NCI-H345 treated with DMSO at 0.1 percent for 48 hours (cell line): ENCODE measurements around the gene HS2ST1.
A peak's percentile ranks its signal among the peaks of the same experiment; 100 is the strongest.
"Not testable (repeated sequence)": the region's sequence is repeated elsewhere in the genome, so short reads cannot be mapped to it uniquely, and the experiment has no call there.

Source experiments
- DNase-seq: peaks from one replicate; lab custom pipeline; 2025; ENCODE audit not compliant: unreplicated experiment; lab: John Stamatoyannopoulos, UW

Gene HS2ST1

DNA sequence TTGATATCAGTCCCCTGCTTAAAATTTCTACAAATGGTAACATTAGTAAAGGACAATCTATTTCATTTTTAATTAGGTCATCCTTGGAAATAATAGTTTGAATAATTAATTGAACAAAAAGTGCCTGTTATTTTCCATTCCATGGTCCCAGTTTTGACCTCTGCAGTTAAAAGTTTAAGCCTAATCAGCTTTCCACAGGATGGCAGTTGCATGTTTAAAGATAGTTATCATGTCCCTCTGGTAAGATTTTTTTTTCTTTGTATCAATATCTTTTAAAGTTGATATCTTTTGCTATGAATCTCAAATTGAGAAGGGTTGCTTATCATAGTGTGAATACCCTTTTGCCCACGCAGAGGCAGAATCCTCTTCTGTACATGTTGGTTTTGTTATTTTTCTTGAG, 90.4 kb downstream of the HS2ST1 start:
- DNase-seq: no peak

DNA sequence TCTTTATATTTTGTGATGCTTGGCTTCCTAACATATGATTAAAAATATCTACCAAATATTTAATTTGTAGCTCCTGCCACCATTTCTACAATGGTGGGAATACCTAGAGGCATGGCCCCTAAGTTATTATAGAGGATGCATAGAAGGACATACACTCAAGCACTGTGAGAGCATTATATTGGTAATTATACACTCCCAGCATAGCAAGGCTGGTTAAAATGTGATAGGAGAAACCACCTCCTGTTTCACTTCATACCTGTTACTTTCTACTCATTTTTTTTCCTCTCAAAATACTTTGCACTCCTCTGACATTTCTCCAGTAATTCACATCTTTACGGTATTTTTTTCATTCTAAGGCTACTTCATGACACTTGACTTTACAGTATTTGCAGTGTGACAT, 92.9 kb downstream of the HS2ST1 start:
- no peak for DNase-seq

DNA sequence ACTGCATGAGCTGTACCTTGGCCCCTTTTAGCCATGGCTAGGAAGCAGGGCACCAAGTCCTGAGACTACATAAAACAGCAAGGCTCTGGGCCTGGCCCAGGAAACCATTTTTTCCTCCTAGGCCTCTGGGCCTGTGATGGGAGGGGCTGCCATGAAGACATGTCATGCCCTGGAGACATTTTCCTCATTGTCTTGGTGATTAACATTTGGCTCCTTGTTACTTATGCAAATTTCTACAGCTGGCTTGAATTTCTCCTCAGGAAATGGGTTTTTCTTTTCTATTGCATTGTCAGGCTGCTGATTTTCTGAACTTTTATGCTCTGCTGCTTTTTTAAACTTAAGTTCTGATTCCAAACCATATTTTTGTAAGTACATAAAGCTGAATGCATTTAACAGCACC, 99.0 kb downstream of the HS2ST1 start:
- not testable (repeated sequence) for DNase-seq

DNA sequence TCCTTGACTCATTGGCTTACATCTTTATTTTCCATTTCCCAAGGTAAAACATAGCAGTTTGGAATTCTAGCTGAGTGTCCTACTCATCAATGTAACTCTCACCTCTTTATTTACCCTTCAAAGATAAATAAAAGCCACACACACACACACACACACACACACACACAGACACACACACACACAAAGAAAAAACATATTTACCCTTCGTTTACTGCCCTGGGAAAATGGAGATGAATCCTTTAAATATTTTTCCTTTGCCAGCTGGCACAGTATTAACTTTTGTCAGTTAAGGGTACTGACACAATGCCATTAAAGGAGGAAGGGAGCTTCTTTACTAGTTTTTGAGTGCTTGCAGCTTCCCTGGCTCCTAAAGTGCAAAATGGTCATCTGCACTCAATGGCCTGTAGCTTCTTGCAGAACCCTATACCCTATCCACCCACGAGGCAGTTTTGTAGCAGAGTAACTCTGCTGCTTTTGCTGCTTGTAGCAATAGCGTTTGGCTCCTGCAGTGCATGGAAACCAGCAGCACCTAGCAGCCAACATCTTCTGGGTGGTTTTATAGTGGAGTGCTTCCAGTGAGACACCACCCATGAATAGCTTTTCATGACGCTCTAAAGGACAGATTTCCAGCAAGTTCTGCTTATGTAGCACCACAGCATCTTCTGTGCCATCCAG, 103.7 kb downstream of the HS2ST1 start:
- no peak for DNase-seq

DNA sequence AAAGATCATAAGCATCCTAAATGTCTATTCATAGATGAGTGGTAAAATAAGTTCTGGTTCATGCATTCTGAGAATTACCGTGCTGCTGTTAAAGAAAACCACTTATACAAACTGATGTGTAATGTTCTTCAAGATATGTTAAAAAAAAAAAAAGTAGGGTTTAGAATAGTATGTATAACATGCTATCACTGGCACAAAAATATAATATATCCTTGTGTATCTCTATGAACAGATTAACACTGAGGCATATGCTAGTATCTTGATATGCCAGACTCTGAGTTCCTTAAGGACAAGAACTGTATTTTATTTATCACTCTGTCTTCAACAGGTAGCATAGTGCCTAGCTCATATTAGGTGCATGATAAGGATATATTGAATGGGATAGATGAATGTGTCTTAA, 108.9 kb downstream of the HS2ST1 start:
- no peak for DNase-seq

DNA sequence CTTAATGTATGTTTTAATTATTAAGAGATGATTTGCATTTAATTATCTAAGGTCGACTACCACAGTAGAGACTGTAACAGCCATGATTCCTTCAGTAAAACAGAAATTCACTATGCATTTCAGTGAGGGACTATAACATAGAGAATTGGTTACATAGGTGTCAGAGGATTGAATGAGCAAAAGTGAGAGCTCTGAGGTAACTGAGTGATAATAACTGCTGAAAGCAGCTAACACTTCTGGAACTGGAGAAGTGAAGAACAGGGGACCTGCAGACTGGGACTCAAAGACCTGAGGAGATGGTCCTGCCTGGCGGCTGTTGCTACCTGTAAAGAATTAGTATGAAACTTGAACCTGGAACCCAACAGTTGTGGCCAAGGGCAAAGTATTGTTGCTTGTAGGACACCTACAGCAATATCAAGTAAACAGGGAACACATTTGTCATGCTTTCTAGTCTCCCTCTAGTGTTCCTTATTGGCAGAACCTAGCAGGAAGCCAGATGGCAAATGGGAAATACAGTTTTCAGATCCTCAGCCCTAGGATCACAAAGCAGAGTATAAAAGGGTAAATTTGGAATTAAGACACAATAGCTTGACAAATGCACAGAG, 110.6 kb downstream of the HS2ST1 start:
- DNase-seq: peak; percentile 42

DNA sequence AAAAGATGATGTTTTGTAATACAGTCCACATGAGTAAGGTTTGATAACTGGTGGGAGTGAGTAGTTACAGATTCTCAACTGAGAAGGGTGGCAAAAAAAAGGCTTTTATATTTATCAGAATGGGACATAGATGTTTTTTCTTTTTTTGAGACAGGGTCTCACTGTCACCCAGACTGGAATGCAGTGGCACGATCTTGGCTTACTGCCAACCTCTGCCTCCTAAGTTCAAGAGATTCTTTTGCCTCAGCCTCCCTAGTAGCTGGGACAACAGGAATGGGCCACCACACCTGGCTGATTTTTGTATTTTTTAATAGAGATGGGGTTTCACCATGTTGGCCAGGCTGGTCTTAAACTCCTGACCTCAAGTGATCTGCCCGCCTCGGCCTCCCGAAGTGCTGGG, 113.1 kb downstream of the HS2ST1 start:
- not testable (repeated sequence) for DNase-seq

DNA sequence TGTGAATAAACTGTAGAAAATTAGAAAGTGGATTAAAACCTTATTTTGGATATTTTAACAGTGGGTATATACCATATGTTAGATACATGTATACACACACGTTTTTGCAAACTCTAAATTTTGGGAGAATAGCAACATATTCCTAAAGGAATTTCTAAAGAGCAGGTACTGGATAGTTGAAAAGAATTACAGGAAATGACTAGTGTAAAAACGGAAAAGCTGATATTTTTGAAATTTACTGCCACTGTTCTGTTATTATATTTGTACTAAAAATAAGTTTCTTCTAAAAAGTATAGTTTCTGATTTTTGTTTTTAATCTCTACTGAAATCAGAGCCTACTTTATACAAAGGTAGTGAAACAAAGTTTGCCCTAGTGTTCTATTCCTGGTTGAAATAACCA, 114.1 kb downstream of the HS2ST1 start:
- DNase-seq: no peak

DNA sequence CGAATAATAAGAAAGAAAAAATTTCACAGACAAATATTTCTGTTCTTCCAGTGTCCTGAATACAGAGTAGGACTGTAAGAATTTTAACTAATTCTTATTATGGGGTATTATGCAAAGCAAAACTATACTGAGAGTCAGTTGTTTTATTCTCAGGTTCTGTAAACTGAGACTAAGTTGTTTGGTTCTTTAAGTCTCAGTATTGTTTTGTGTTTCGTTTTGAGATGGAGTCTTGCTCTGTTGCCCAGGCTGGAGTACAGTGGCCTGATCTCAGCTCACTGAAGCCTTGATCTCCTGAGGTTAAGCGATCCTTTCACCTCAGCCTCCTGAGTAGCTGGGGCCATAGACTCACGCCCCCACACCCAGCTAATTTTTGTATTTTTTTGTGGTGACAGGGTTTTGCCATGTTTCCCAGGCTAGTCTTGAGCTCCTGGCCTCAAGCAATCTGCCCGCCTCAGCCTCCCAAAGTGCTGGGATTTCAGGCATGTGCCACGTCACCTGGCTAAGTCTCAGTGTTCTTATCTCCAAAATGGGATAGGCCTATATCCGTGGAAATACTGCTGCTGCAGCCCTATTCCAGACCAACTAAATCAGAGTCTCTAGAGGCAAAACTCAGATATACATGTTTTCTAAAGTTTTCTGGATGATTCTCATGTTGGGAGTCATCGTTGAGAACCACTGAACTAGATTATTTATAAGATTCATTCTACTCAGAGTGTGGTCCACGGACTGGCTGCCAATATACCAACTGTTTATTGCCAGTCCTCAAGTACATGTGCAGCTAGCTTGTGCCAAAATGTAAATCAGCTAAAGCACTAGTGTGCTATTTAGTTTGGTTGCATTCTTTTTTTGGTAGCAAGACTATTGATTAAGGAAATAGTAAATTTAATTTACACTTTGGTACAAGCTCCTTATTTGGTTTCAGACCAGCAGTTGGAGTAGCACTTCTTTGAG, 116.6 kb downstream of the HS2ST1 start:
- no peak for DNase-seq

DNA sequence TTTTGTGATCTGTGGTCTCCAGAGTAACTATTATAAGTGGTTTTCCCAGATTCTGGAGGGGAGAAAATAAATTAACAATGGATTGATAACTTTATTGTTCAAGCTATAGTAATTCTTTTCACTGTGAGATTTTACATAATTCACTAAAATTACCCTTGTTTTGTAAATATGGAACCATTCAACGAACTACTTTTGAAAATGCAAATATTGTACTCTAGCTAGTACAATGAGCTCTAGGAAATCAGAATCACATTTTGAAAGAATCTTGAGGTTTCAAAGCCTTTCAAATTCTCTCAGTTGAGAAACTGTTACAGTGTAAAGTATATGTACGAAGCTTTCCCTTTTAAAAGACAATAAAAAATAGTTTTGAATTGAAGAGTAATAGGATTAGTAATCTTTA, 119.9 kb downstream of the HS2ST1 start:
- no peak for DNase-seq

DNA sequence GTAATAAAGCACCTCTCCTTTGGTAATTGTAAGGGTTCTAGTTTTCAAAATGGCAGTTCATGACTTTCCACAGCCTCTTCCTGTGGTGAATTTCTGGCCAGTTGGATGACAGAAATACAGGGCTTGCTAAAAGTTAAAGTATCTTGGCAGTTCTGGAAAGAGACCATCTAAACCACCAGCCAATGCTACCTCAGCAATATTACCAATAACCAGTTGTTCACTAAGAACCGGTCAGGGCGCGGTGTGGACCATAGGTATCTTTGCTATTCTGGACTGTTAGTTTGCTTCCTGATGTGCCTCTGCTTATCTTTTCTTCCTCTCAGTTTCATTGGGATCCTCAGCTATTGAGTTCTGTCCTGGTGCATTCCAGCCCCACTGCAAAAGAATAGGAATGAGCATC, 124.7 kb downstream of the HS2ST1 start:
- DNase-seq: no peak

DNA sequence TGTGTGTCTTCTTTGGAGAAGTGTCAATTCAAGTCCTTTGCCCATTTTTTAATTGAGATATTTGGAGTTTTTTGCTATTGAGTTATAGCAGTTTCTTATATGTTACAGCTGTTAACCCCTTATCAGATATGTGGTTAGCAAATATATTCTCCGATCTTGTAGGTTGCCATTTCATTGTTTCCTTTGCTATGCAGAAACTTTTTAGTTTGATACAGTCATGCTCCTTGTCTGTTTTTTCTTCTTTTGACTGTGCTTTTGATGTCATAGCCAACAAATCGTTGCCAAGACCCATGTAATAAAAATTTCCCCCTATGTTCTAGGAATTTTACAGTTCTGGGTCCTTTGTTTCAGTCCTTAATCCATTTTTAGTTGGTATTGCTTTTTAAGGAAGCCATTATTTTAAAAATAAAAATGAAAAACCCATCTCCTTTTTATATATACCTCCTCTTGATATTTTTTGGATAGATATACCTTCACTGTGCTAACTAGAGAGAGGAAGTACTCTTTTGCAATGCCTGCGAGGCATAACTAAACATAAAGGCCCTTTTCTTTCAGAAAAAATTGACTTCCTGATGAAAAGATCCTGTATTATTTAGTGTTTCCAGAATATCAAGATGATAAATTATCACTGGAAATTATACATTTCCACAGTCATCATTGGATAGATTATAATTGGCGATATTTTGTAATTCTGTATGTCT, 127.8 kb downstream of the HS2ST1 start:
- no peak for DNase-seq

DNA sequence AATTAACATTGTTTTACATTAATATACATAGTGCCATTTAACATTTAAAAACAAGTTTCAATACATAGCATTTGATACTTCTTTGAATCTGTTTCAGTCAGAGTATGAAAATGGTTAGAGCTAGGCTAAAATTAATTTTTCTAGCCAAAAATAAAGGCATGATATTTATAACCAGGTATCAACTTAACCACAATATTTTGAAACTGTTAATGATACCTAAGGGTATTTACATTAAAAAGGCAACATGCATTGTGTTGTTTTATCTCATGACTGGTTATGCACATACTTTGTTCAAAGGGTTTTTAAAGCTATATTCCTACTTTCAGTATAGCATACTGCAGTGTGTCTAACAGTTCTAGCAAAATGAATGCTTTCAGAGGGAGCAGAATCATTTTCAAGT, 130.0 kb downstream of the HS2ST1 start:
- DNase-seq: no peak

DNA sequence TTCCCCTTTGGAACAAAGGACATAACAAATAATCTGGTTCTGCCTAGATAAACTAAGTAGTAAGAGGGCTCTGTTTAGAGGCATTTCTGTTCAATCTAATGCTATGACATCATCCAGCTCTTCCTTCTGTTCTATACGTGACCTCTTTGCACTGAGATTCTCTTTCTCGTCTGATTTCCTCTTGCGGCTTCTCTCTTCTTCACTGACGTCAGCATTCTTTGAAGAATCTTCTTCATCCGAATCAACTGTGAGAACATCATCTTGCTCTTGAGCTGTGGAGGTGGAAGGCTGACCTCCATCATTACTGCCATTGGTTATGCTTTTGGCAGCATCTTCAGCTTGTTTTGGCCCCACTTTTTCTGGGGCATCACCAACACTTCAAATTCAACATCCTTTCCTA, 130.4 kb downstream of the HS2ST1 start:
- DNase-seq: no peak

DNA sequence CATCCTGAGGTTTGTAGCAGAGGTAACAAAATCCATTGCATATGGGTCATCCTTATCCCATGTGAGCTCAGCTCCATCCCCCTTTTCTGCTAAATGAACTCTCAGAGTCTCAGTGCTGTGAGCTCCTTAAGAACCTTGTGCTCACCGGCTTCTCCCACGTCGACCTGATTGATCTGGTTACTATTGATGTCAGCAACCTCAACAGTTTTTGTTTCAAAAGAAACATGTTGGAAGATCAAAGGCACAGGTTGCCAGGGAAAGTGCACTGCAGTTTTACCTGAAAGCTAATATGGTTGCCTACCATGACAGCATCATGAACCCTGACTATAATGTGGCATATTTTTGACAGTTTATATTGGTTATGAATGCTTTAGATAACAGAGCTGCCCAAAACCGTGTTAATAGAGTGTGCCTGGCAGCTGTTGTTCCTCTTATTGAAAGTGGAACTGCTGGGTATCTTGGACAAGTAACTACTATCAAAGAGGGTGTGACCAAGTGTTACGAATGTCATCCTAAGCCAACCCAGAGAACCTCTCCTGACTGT, 131.4 kb downstream of the HS2ST1 start:
- DNase-seq: no peak

DNA sequence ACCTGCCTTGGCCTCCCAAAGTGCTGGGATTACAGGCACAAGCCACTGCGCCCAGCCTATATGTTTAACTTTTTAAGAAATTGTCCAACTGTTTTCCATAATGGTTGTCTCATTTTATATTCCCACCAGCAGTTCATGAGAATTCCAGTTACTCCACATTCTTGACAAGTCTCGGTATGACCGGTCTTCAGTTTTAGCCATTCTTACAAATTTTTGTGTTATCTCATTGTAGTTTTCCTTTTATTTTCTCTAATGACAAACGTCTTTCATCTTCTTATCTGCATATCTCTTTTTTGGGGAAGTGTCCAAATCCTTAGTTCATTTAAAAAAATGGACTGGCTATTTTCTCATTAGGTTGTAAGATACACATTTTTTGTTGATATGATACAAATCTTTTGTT, 132.5 kb downstream of the HS2ST1 start:
- no peak for DNase-seq

DNA sequence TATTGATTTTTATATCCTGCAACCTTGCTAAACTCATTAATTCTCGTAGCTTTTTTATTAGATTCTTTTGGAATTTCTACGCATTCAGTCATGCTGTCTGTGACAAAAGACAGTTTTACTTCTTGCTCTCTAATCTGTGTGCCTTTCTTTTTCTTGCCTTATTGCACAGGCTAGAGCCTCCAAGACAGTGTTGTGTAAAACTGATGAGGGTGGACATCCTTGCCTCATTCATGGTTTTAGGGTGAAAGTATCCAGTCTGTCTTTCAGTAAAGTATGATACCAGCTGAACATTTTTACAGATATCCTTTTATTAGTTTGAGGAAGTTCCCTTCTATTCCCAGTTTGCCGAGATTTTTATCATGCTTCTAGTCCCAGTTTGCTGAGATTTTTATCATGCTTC, 133.8 kb downstream of the HS2ST1 start:
- no peak for DNase-seq

DNA sequence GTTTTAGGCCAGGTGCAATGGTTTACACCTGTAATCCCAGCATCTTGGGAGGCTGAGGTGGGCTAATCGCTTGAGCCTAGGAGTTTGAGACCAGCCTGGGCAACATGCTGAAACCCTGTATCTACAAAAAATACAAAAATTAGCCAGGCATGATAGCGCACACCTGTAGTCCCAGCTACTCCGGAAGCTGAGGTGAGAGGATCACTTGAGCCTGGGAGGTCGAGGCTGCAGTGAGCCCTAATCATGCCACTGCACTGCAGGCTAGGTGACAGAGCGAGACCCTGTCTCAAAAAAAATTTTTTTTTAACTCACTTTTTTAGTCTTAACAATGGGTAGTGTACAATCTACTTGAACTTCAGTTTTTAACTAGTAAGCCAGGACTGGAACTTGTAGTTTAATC, 137.5 kb downstream of the HS2ST1 start:
- no peak for DNase-seq

DNA sequence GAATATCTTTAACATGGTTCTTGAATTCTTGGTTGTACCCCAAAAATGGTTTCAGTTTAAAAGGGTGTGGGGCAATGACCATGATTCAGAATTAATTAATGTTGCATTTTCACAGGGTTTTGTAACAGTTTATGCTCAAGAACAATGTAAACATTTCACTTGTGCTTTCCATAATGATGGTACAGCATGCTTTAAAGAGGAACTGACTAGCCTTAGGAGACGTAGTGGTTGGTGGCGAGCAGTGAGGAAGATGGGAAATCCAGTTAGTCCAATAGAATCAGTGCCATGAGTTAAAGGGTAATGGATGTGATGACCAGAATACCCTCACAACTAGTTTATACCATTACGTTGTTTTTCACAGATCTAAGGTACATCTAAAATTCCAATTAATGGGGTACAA, 138.0 kb downstream of the HS2ST1 start:
- DNase-seq: no peak

DNA sequence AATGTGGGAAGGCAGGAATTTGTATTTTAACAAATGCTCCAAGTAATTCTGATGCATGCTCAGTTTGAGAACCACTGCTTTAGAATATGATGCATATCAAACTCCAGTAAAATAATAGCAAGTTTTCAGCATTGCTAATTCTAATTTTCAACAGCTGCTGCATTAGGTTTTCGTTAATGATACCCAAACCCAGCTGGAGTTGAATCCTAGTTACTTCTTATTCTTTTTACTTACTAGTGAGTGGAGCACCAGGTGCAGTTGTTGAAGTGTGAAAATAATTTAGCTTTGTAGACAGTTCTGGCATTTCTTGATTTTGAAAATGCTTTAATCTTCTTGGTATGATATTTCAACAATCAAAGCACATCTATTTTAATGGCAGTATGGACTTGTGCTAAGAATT, 138.5 kb downstream of the HS2ST1 start:
- no peak for DNase-seq

DNA sequence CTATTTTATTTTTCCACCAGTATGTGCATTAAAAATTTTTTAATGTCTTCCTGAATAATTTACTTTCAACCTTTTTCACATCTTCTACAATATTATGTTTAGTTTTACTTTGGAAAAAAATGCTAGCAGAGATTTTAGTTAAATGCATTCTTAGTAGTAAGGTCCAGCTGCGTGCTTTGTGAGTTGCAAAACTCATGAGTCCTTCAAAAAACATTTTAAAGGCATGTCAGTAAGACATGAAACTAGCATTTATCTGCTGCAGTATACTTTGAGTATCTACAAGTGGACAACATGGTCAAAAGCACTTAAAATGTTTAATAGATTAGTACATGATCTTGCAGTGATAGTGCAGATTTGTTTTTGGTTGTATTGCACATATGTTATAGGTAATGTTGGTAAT, 139.0 kb downstream of the HS2ST1 start:
- DNase-seq: no peak
